Astrocyte of the cerebellum (primary cell): ENCODE results near the gene NFKBIB.

Experiments used
- DNase-seq: peaks from one replicate; pipeline ENCODE4 v3.0.0-alpha.2; 2011; ENCODE audit warnings: low read depth
- H3K4me3 ChIP-seq: 2 replicates; pipeline ENCODE4 v1.5.1; 2011; ENCODE audit warnings: mild to moderate bottlenecking, low read depth, low read length, moderate library complexity
- CTCF ChIP-seq: IDR thresholded peaks from 2 replicates; pipeline ENCODE4 v1.5.1; 2012; ENCODE audit warnings: low read length, low read depth, moderate library complexity, mild to moderate bottlenecking; ENCODE audit errors: missing control alignments
- in situ Hi-C: cut with HindIII; loops from 2 replicates; pipeline ENCODE4 v1.10.0; 2017; ENCODE audit warnings: low sequenced_read_pairs

Gene NFKBIB

GRCh38 chr19:38898788-38899446 is 852 bp upstream of the NFKBIB start:
- H3K4me3 ChIP-seq = peak overlapping the region; percentile 75
- in situ Hi-C loops = no loop called here
- DNase-seq = no peak
- no peak for TF ChIP-seq CTCF

GRCh38 chr19:38900202-38900629 is 447 bp downstream of the NFKBIB start:
- no peak for TF ChIP-seq CTCF
- peak overlapping the region; percentile 75 for H3K4me3 ChIP-seq
- in situ Hi-C loops = no loop called here
- no peak for DNase-seq

- TF ChIP-seq CTCF = no peak
- H3K4me3 ChIP-seq = peak overlapping the region; percentile 75
- no peak for DNase-seq
- in situ Hi-C loops = no loop called here
Measured at GRCh38 chr19:38900743-38901190, 998 bp downstream of the NFKBIB start.

- no peak for TF ChIP-seq CTCF
- DNase-seq = no peak
- H3K4me3 ChIP-seq = no peak overlapping the region
- in situ Hi-C loops = no loop called here
Measured at GRCh38 chr19:38901683-38902082, 1.9 kb downstream of the NFKBIB start.

- in situ Hi-C loops = no loop called here
- no peak for DNase-seq
- TF ChIP-seq CTCF = no peak
- no peak overlapping the region for H3K4me3 ChIP-seq
Measured at GRCh38 chr19:38904581-38905539, 5.1 kb downstream of the NFKBIB start.

GRCh38 chr19:38905620-38906019 is 5.9 kb downstream of the NFKBIB start:
- no peak for DNase-seq
- in situ Hi-C loops = no loop called here
- no peak overlapping the region for H3K4me3 ChIP-seq
- TF ChIP-seq CTCF = no peak
